Measurements from ENCODE around the gene NAA10.

Gene NAA10

DNA sequence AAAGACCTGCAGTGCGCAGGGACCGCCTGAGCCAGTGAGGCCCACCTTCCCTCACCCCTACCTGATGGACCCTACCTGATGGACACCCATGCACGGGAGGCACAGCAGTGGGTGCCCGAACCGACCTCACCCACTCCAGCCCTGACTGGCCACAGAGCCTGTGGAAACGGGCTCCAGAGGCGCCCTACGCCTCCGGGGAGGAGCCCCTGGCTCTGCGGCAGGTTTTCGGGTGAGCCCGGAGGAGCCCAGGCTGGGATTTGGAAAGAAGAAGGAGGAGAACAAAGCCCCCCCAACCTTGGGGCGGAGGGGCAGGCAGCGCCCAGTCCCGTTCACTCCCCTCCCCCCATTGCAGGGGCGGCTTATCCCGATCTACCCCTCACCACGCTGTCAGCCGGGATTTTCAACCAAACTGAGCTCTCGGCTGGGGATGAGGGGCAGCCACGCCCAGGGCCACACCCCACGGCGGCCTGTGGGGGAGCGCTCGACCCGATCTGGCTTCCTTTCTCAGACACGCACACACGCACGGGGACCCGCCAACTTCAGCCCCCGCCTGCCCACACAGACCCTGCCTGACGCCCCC lies 49.5 kb downstream of the NAA10 start (continued):
- TF ChIP-seq, protein P1, sequence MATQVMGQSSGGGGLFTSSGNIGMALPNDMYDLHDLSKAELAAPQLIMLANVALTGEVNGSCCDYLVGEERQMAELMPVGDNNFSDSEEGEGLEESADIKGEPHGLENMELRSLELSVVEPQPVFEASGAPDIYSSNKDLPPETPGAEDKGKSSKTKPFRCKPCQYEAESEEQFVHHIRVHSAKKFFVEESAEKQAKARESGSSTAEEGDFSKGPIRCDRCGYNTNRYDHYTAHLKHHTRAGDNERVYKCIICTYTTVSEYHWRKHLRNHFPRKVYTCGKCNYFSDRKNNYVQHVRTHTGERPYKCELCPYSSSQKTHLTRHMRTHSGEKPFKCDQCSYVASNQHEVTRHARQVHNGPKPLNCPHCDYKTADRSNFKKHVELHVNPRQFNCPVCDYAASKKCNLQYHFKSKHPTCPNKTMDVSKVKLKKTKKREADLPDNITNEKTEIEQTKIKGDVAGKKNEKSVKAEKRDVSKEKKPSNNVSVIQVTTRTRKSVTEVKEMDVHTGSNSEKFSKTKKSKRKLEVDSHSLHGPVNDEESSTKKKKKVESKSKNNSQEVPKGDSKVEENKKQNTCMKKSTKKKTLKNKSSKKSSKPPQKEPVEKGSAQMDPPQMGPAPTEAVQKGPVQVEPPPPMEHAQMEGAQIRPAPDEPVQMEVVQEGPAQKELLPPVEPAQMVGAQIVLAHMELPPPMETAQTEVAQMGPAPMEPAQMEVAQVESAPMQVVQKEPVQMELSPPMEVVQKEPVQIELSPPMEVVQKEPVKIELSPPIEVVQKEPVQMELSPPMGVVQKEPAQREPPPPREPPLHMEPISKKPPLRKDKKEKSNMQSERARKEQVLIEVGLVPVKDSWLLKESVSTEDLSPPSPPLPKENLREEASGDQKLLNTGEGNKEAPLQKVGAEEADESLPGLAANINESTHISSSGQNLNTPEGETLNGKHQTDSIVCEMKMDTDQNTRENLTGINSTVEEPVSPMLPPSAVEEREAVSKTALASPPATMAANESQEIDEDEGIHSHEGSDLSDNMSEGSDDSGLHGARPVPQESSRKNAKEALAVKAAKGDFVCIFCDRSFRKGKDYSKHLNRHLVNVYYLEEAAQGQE (tag by site-specific recombination; IDR thresholded peaks at IDR 0.05): no peak
- TF ChIP-seq, protein P2, sequence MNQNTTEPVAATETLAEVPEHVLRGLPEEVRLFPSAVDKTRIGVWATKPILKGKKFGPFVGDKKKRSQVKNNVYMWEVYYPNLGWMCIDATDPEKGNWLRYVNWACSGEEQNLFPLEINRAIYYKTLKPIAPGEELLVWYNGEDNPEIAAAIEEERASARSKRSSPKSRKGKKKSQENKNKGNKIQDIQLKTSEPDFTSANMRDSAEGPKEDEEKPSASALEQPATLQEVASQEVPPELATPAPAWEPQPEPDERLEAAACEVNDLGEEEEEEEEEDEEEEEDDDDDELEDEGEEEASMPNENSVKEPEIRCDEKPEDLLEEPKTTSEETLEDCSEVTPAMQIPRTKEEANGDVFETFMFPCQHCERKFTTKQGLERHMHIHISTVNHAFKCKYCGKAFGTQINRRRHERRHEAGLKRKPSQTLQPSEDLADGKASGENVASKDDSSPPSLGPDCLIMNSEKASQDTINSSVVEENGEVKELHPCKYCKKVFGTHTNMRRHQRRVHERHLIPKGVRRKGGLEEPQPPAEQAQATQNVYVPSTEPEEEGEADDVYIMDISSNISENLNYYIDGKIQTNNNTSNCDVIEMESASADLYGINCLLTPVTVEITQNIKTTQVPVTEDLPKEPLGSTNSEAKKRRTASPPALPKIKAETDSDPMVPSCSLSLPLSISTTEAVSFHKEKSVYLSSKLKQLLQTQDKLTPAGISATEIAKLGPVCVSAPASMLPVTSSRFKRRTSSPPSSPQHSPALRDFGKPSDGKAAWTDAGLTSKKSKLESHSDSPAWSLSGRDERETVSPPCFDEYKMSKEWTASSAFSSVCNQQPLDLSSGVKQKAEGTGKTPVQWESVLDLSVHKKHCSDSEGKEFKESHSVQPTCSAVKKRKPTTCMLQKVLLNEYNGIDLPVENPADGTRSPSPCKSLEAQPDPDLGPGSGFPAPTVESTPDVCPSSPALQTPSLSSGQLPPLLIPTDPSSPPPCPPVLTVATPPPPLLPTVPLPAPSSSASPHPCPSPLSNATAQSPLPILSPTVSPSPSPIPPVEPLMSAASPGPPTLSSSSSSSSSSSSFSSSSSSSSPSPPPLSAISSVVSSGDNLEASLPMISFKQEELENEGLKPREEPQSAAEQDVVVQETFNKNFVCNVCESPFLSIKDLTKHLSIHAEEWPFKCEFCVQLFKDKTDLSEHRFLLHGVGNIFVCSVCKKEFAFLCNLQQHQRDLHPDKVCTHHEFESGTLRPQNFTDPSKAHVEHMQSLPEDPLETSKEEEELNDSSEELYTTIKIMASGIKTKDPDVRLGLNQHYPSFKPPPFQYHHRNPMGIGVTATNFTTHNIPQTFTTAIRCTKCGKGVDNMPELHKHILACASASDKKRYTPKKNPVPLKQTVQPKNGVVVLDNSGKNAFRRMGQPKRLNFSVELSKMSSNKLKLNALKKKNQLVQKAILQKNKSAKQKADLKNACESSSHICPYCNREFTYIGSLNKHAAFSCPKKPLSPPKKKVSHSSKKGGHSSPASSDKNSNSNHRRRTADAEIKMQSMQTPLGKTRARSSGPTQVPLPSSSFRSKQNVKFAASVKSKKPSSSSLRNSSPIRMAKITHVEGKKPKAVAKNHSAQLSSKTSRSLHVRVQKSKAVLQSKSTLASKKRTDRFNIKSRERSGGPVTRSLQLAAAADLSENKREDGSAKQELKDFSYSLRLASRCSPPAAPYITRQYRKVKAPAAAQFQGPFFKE (tag by site-specific recombination; IDR thresholded peaks at IDR 0.05; ENCODE audit: borderline replicate concordance): no peak
- no peak for TF ChIP-seq KLF16 (tag by site-specific recombination; IDR thresholded peaks at IDR 0.05)
- peak; percentile 43; the same call in 1 of the 2 replicates for TF ChIP-seq SP3 (tag by site-specific recombination; IDR thresholded peaks at IDR 0.05)
- TF ChIP-seq REPIN1 (tag by site-specific recombination; IDR thresholded peaks at IDR 0.05; ENCODE audit: low read depth): no peak
- TF ChIP-seq ZNF274 (IDR thresholded peaks at IDR 0.05; ENCODE audit: low read length): no peak
- TF ChIP-seq ZNF274 (tag by site-specific recombination; IDR thresholded peaks at IDR 0.05; ENCODE audit: borderline replicate concordance): no peak
- TF ChIP-seq ZNF548 (tag by site-specific recombination; IDR thresholded peaks at IDR 0.05): no peak
- TF ChIP-seq ZNF423 (tag by site-specific recombination; IDR thresholded peaks at IDR 0.05): no peak
- TF ChIP-seq ZNF10 (tag by site-specific recombination; IDR thresholded peaks at IDR 0.05): no peak
- TF ChIP-seq ZFHX2 (tag by site-specific recombination; conservative IDR thresholded peaks at IDR 0.05): peak; percentile 68; the same call in 1 of the 2 replicates
- no peak for TF ChIP-seq ZNF623 (tag by site-specific recombination; IDR thresholded peaks at IDR 0.05)
- TF ChIP-seq, protein P3, sequence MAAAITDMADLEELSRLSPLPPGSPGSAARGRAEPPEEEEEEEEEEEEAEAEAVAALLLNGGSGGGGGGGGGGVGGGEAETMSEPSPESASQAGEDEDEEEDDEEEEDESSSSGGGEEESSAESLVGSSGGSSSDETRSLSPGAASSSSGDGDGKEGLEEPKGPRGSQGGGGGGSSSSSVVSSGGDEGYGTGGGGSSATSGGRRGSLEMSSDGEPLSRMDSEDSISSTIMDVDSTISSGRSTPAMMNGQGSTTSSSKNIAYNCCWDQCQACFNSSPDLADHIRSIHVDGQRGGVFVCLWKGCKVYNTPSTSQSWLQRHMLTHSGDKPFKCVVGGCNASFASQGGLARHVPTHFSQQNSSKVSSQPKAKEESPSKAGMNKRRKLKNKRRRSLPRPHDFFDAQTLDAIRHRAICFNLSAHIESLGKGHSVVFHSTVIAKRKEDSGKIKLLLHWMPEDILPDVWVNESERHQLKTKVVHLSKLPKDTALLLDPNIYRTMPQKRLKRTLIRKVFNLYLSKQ (tag by site-specific recombination; IDR thresholded peaks at IDR 0.05; ENCODE audit: borderline replicate concordance): no peak
- TF ChIP-seq, protein P4, sequence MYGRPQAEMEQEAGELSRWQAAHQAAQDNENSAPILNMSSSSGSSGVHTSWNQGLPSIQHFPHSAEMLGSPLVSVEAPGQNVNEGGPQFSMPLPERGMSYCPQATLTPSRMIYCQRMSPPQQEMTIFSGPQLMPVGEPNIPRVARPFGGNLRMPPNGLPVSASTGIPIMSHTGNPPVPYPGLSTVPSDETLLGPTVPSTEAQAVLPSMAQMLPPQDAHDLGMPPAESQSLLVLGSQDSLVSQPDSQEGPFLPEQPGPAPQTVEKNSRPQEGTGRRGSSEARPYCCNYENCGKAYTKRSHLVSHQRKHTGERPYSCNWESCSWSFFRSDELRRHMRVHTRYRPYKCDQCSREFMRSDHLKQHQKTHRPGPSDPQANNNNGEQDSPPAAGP (tag by site-specific recombination; IDR thresholded peaks at IDR 0.05): no peak; the same call in 1 of the 2 replicates
- TF ChIP-seq ZNF585B (tag by site-specific recombination; IDR thresholded peaks at IDR 0.05): no peak
- TF ChIP-seq ZNF610 (tag by site-specific recombination; IDR thresholded peaks at IDR 0.05; ENCODE audit: borderline replicate concordance): no peak
- peak; percentile 68 for TF ChIP-seq ZBTB17 (tag by site-specific recombination; IDR thresholded peaks at IDR 0.05)
- TF ChIP-seq, protein P5, sequence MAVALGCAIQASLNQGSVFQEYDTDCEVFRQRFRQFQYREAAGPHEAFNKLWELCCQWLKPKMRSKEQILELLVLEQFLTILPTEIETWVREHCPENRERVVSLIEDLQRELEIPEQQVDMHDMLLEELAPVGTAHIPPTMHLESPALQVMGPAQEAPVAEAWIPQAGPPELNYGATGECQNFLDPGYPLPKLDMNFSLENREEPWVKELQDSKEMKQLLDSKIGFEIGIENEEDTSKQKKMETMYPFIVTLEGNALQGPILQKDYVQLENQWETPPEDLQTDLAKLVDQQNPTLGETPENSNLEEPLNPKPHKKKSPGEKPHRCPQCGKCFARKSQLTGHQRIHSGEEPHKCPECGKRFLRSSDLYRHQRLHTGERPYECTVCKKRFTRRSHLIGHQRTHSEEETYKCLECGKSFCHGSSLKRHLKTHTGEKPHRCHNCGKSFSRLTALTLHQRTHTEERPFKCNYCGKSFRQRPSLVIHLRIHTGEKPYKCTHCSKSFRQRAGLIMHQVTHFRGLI (tag by site-specific recombination; IDR thresholded peaks at IDR 0.05): no peak
- TF ChIP-seq KLF8 (tag by site-specific recombination; IDR thresholded peaks at IDR 0.05): peak; percentile 82
- TF ChIP-seq, protein P6, sequence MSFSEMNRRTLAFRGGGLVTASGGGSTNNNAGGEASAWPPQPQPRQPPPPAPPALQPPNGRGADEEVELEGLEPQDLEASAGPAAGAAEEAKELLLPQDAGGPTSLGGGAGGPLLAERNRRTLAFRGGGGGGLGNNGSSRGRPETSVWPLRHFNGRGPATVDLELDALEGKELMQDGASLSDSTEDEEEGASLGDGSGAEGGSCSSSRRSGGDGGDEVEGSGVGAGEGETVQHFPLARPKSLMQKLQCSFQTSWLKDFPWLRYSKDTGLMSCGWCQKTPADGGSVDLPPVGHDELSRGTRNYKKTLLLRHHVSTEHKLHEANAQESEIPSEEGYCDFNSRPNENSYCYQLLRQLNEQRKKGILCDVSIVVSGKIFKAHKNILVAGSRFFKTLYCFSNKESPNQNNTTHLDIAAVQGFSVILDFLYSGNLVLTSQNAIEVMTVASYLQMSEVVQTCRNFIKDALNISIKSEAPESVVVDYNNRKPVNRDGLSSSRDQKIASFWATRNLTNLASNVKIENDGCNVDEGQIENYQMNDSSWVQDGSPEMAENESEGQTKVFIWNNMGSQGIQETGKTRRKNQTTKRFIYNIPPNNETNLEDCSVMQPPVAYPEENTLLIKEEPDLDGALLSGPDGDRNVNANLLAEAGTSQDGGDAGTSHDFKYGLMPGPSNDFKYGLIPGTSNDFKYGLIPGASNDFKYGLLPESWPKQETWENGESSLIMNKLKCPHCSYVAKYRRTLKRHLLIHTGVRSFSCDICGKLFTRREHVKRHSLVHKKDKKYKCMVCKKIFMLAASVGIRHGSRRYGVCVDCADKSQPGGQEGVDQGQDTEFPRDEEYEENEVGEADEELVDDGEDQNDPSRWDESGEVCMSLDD (tag by site-specific recombination; IDR thresholded peaks at IDR 0.05): 0 out of 2 replicates have a peak, but pooled peaks have one; percentile 31
- TF ChIP-seq SCRT1 (tag by site-specific recombination; IDR thresholded peaks at IDR 0.05; ENCODE audit: borderline replicate concordance): no peak
- TF ChIP-seq OVOL3 (tag by site-specific recombination; IDR thresholded peaks at IDR 0.05): no peak
